SKM-1 treated with dmso at 0.1 percent for 144 hours (cell line): Measurements from ENCODE around the gene THYN1.
"Not testable (repeated sequence)": the region's sequence is repeated elsewhere in the genome, so short reads cannot be mapped to it uniquely, and the experiment has no call there.

ENCODE experiments used
- DNase-seq: peaks from one replicate; lab custom pipeline; 2025; ENCODE audit not compliant: unreplicated experiment; lab: John Stamatoyannopoulos, UW

Gene THYN1

GRCh38 chr11:134253188-134253993, at the start of gene THYN1, which contains the start of gene ACAD8:
Gene THYN1 (minus strand): TSS chr11:134253352. CDS start chr11:134252882, 470 bp downstream.
Gene ACAD8 (plus strand): TSS chr11:134253568. CDS start chr11:134253601, 33 bp downstream.
- DNase-seq: peak; percentile 91

DNA sequence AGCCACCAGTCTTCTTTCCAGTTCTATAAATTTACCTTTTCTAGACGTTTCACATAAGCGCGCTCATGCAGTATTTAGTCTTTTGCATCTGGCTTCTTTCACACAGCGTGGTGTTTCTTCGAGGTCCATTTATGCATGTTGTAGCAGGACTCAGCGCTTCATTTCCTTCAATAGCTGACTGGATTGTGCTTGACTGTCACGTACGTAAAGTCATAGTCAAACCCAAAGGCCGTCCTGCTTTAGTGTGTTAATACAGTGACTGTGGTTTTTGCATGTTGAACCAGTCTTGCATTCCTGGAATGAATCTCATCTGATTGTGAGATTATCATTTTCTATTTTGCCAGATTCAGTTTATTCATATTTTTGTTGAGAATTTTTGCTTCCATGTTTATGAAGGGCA, 41.5 kb upstream of the THYN1 start:
- DNase-seq: no peak

- no peak for DNase-seq
Observed at GRCh38 chr11:134293119-134294113, 40.3 kb upstream of the THYN1 start.

DNA sequence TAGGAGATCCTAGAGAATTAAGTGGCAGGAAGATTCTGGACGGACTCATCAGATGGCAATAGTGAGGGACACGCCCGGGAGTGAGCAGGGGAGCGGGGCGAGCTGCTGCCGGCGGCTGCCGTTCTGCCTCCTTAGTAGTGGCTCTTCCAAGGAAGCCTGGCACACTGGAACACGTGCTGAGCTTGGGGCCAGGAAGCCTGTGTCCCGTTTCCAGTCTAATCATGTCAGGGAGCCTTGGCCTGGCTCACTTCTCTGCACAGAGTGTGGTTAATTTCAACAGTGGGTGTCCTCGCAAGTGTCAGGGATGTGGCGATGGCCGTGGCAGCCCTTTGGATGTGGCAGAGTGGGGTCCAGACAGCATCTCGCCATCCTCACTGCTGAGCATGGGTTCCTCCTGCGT, 39.5 kb upstream of the THYN1 start:
- no peak for DNase-seq

GRCh38 chr11:134291196-134291595, 38.0 kb upstream of the THYN1 start:
- no peak for DNase-seq

DNA sequence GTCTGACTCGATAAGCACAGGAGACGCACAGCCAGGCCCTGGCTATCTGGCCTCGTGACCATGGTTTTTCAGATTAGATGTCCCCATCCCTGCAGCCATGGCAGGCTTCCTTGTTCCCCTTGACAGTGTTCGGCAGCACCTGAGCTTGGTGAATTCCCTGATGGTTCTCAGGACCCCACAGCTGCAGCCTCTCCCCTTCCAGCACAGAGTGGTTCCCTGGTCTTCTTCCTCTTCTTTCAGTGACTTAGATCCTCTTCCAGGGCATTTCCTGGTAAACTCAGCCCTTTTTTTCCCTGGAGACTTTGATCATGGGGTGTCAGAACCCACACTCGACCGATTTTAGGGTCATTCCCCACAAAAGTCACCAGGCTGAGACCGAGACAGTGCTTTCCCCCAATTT, 37.5 kb upstream of the THYN1 start:
- no peak for DNase-seq

- DNase-seq: no peak
Observed at GRCh38 chr11:134289789-134290188, 36.6 kb upstream of the THYN1 start.

DNA sequence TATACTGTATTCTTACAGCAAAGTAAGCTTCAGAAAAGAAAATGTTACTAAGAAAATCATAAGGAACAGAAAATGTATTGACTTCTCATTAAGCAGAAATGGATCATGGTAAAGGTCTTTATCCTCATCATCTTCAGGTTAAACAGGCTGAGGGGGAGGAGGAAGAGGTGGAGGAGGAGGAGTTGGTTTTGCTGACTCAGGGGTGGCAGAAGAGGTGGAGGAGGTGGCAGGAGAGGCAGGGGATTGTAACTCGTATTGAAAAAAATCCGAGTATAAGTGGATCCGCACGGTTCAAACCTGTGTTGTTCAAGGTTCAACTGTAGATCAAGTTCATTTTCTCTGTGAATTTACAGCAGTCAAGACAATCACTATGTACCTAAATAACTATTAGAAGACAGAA, 36.0 kb upstream of the THYN1 start:
- DNase-seq: no peak

DNA sequence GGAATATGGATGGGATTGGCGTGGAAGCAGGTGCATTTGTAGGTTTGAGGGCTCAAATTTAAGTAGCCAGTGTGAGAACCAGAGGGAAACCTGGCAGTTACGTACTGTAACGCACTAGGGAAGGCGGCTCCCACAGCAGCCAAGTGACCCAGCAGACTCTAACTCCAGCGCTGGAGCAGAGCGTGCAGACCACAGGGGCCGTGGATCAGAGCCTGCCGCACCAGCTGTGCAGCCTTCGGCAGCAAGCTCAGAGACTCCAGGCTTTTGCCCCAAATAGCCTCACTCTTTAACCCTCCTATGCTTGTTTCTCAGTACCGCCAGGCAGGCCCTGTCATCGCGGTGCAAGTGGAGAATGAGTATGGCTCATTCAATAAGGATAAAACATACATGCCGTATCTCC, 35.3 kb upstream of the THYN1 start:
- no peak for DNase-seq

GRCh38 chr11:134287561-134287960, 34.4 kb upstream of the THYN1 start:
- no peak for DNase-seq

DNA sequence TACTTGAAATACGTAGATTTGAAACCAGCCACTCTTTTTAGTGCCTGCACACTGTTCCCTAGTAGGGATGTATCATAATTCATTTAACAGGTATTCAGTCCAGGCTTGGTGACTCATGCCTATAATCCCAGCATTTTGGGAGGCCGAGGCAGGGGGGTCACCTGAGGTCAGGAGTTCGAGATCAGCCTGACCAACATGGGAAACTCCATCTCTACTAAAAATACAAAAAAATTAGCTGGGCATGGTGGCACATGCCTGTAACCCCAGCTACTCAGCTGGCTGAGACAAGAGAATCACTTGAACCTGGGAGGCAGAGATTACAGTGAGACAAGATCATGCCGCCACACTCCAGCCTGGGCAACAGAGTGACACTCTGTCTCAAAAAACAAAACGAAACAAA, 31.2 kb upstream of the THYN1 start:
- DNase-seq: not testable (repeated sequence)

GRCh38 chr11:134283461-134284230, 30.5 kb upstream of the THYN1 start:
- DNase-seq: no peak

GRCh38 chr11:134282121-134283045, 29.2 kb upstream of the THYN1 start:
- no peak for DNase-seq

- not testable (repeated sequence) for DNase-seq
Observed at GRCh38 chr11:134281635-134282034, 28.5 kb upstream of the THYN1 start.

DNA sequence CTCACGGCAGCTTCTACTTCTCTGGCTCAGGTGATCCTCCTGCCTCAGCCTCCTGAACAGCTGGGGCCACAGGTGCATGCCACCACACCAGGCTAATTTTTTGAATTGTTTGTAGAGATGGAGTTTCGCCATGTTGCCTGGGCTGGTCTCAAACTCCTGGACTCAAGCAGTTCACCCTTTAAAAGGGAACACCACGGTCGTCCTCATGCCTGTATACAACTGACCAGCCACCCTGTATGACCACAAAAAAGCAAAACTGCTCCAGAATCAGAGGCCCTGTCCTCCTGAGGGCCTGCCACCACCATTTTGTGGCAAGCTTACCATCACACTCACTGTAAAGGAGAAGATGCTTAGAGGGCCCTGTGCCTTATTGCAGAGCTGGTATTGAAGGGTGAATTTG, 25.2 kb upstream of the THYN1 start:
- DNase-seq: no peak

DNA sequence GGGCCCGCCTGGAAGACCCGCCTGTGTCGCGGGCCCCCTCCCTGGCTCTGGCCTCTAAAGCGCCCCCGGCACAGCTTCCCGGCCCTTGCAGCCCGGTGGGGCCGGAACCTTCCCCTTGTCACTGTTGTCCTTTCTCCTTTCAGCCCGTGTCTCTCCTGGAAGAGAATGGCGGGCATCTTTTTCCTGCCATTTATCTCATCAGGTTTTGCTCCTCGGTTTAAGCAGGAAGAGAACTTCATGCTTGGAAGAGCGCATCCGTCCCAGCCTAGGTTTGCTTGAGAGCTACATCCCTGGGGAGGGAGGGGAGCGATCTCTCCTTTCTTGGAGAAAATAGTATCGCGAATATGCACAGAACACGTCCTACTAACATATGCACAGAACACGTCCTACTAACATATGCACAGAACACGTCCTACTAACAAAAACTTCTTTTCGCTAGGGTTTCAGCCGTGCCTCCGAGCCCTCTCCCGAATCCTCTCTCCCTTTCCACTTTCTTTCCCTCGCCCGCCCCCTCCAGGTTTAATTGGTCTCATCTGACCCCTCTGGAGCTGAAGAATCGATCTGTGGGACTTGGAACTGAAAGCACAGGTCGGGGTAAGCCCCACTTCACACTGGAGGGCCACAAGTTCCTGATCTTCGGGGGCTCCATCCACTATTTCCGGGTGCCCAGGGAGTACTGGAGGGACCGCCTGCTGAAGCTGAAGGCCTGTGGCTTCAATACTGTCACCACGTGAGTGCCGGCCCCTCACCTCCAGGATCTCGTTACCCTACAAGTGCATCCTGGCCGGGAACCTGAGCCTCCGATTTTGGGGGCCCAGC, 24.2 kb upstream of the THYN1 start:
- no peak for DNase-seq

DNA sequence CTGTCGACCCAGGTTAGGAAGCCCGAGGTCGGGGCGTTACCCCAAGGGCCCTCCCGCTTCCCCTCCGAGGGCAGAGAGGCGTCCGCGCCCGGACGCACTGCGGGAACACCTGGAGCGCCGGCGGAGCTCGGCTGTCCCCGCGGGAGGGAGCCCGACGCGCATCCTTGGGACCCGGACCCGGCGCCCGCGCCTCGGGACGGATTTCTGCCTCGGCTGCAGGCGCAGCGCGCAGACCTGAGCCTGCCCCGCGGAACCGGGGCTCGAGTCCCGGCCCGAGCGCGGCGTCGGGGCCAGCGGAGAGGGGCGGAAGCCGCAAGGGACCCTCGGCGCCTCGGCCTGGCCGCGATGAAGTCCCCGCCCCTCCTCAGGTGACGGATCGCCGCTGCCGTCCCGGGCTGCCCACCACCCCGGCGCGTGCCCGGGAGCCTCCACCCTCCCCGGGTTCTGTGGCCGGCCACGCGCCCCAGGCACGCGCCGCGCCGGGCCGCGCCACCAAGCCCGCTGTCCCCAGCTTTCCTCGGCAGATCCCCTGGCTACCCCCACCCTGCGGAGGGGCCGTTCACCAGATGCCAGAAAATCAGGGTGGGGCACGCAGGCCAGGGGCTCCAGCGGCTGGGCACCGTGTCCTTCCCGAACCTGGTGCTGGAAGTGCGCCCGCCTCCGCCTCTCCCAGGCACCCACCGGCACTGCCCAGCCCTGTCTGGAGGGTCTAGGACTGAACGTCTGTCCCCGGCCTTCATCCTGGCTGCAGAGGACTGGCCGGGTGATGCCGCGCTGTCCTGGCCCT, 23.4 kb upstream of the THYN1 start:
- no peak for DNase-seq
